Fibroblast of villous mesenchyme (primary cell): Measurements from ENCODE around the gene PRPF18. TPM values are rescaled to one million over a fixed set of nuclear protein-coding genes. Genes with fewer than 3 reads are reported as not detected.
A peak's percentile ranks its signal among the peaks of the same experiment; 100 is the strongest.

Experiments
- DNase-seq: peaks from one replicate; pipeline ENCODE4 v3.0.0-alpha.2; 2010; ENCODE audit warnings: low read depth
- H3K4me3 ChIP-seq: 2 replicates; pipeline ENCODE4 v1.5.1; 2011; ENCODE audit warnings: low read depth, mild to moderate bottlenecking, low read length
- total RNA-seq: library from RNA; depleted of rRNA; stranded (reverse); fragments of >200 nt; gene quantifications from 2 replicates; pipeline ENCODE4 v1.2.3, GENCODE V29; 2012
- TF ChIP-seq, protein P1 (sequence below): IDR thresholded peaks from 2 replicates; pipeline ENCODE4 v1.5.1; 2012; ENCODE audit warnings: low read depth, mild to moderate bottlenecking, low read length; ENCODE audit not compliant: insufficient read depth

PRPF18 gene
- total RNA-seq, 1 donor: 37.1 TPM

DNA sequence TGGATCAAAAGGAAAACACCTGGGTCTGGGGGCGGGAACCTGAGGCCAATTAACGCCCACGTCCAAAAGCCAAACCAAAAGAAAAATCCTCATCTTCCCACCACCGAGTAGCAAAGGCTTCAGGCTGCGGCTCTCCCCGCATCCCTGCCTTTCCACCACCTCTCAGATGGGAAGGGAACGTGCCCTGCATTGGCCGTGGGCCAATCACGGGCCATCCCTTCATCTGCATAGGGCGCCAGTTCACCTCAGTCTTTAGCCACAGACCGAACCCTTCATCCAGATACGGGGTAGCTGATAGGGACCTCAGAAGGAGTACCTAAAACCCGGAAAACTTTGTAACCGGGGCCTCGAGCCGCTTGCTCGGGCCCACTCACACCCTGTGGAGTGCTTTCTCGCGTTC lies 626 bp downstream of the PRPF18 start:
- peak; percentile 6 for DNase-seq
- peak overlapping the region; percentile 99 for H3K4me3 ChIP-seq
- TF ChIP-seq, protein P1, sequence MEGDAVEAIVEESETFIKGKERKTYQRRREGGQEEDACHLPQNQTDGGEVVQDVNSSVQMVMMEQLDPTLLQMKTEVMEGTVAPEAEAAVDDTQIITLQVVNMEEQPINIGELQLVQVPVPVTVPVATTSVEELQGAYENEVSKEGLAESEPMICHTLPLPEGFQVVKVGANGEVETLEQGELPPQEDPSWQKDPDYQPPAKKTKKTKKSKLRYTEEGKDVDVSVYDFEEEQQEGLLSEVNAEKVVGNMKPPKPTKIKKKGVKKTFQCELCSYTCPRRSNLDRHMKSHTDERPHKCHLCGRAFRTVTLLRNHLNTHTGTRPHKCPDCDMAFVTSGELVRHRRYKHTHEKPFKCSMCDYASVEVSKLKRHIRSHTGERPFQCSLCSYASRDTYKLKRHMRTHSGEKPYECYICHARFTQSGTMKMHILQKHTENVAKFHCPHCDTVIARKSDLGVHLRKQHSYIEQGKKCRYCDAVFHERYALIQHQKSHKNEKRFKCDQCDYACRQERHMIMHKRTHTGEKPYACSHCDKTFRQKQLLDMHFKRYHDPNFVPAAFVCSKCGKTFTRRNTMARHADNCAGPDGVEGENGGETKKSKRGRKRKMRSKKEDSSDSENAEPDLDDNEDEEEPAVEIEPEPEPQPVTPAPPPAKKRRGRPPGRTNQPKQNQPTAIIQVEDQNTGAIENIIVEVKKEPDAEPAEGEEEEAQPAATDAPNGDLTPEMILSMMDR: no peak

DNA sequence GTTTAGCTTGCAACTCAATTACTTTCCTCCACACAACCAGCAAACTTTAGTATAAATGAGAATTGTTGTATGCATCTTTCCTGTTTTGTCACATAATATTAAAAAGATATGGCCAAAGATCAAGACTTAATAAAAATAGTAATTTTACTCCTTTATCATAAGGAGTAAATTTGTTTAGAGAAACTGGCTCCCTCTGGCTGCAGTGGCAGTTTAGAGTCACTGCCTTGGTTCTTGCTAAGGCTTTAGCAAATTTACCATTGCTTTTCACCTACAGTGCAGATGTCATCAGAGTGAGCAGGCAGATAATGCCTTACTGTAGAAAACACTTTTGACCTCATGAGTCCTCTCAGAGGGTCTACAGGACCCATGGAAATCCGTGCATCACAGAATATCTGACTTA lies 2.6 kb downstream of the PRPF18 start:
- H3K4me3 ChIP-seq: no peak overlapping the region
- TF ChIP-seq, protein P1: peak; percentile 11
- DNase-seq: no peak

DNA sequence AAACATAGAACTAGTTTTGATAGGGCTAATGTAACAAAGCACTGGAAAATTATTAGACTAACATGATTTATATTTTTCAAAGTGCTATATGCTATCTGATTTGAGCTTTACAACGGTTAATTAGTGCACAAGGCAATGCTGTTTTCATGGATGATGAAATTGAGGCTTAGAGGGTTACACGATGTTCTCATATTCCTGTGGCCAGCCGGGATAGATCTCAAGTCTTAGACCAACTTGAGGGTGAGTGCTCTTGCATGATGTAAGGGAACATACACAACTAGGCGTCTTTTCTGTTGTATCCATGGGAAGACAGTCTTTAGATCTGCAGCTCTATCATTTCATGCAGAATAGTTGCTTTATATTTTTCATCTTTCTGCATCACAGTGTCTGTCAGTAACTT lies 4.1 kb downstream of the PRPF18 start:
- H3K4me3 ChIP-seq: no peak overlapping the region
- TF ChIP-seq, protein P1: no peak
- DNase-seq: peak; percentile 19

DNA sequence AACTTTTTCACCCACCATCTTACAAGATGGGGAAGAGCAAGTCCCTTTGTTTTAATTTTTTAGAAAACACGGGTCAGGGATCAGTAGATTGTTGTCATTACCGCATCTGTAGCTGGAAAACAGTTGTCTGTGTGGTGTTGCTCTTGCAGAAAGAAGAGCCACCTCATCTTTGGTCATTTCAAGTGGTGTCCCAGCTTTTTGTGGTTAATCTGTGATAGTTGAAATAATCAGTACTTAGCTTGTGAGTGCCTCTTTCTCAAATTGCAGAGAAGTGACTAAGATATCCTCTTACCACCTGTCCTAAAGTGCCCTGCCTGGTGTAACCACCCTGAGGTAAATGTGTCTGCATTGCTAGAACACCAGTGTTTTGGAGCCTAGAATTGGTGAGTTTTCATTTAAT lies 5.5 kb downstream of the PRPF18 start:
- TF ChIP-seq, protein P1: no peak
- no peak overlapping the region for H3K4me3 ChIP-seq
- no peak for DNase-seq

DNA sequence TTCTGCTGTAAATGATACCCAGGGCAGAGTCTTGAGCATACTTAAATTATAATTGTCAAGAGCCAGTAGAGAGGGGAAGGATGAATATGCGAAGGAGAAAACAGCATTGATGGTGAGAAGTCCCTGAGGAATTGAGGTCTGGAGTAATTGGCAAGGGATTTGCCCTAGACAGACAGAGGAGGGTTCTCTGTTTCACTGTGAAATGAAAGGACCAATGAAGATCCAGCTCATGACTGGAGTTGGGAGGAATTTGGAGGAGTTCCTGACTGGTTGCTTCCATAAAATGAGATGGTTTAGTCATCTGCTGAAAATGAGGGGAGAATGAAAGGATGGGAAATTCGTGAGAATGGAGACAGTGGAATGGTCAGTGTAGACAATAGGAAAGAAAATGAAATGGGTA lies 6.8 kb downstream of the PRPF18 start:
- peak; percentile 30 for DNase-seq
- no peak overlapping the region for H3K4me3 ChIP-seq
- TF ChIP-seq, protein P1: no peak

DNA sequence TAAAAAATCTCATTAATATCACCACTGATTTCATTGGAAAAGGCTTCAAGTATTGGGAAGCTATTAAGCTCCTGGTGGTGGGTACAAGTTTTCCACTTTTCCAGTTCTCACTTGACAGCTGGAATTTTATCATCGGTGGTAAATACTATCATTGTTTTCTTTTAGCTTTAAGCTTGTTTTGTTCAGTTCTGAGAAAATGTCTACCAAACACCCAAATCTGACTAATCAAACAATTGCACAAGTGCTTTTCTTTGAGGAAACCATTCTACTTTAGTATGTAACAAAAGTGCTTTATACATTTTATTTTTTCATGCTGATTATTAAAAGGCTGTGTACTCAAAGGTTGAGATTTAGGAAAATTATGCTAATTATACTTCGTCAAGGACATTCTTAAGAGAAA lies 7.9 kb downstream of the PRPF18 start:
- H3K4me3 ChIP-seq: no peak overlapping the region
- DNase-seq: peak; percentile 18
- TF ChIP-seq, protein P1: no peak

DNA sequence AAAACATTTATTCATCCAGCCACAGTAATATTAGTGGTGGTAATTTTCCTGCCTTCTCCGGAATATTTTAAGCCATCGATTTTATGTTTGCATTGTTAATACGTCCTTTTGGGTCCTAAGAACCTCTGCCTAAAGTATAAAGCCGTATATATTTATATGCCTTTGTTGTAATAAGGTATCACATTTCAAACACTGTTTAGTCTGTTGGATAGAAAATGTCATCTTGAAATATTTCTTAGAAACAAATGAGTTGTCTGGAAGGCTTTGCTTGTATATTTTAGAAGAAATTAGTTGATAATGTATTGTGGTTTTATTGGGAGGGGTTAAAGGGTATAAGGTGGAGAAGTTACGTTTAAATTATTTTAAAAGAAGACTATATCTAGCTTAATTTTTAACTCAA lies 11.1 kb downstream of the PRPF18 start:
- TF ChIP-seq, protein P1: no peak
- DNase-seq: no peak
- no peak overlapping the region for H3K4me3 ChIP-seq
